ENCODE data around the gene ST3GAL3. TPM values are rescaled to one million over a fixed set of nuclear protein-coding genes. Genes with fewer than 3 reads are reported as not detected.

ST3GAL3 gene
- total RNA-seq, 1 experiment from 2014 or later: 8.3 TPM

DNA sequence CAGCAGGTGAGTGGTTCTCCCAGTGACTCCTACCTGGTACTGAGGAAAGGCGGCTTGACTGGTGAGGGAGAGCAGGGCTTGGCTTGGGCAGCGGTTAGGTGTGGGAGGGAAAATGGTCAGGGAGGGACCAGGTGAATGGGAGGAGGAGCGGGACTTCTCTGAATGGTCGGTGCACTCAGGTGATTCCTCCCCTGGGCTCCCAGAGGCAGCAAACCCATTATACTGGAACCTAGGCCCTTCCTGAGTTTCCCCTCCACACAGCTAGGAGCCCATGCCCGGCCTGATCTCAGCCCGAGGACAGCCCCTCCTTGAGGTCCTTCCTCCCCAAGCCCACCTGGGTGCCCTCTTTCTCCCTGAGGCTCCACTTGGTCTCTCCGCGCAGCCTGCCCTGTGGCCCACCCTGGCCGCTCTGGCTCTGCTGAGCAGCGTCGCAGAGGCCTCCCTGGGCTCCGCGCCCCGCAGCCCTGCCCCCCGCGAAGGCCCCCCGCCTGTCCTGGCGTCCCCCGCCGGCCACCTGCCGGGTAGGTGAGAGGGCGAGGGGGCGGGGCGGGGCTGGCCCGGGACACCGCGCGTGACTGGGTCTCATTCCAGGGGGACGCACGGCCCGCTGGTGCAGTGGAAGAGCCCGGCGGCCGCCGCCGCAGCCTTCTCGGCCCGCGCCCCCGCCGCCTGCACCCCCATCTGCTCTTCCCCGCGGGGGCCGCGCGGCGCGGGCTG is 228.5 kb downstream of the ST3GAL3 start:
- no peak overlapping the region for H2AFZ ChIP-seq (ENCODE audit: low read length)
- H3K27me3 ChIP-seq (ENCODE audit: insufficient read depth, low read length): no peaks in the 10 kb centered on the region
- H3K4ac ChIP-seq (ENCODE audit: low read depth, low read length): no peak overlapping the region
- H3T11ph ChIP-seq (ENCODE audit: low read length): no peak overlapping the region
- H3K18ac ChIP-seq (ENCODE audit: insufficient read length, low read depth, low read length): no peak overlapping the region
- H4K91ac ChIP-seq (ENCODE audit: insufficient read length, low read depth, low read length): no peak overlapping the region
- H4K20me1 ChIP-seq (ENCODE audit: control insufficient read depth, insufficient read depth, insufficient read length): no peaks in the 10 kb centered on the region
- H3K79me1 ChIP-seq (ENCODE audit: insufficient read depth, low read depth, low read length, poor library complexity, severe bottlenecking): no peaks in the 10 kb centered on the region
- H3K23me2 ChIP-seq (ENCODE audit: insufficient read length, low read depth, low read length, poor library complexity, severe bottlenecking): peaks cover 21% of the 10 kb centered on the region
- no peak overlapping the region for H2BK15ac ChIP-seq (ENCODE audit: low read depth, low read length)
- peak; percentile 87 for DNase-seq
- no peak overlapping the region for H3K27ac ChIP-seq (ENCODE audit: insufficient read length, low read depth, low read length)
- peak overlapping the region; percentile 62 to 69 for H3K4me3 Mint-ChIP-seq
- H2BK20ac ChIP-seq (ENCODE audit: low read depth, low read length, poor library complexity, severe bottlenecking): no peak overlapping the region
- H4K5ac ChIP-seq (ENCODE audit: insufficient read length, low read depth, low read length): no peak overlapping the region
- no peak overlapping the region for H3K56ac ChIP-seq (ENCODE audit: insufficient read length, low read depth, low read length)
- H3K9me3 Mint-ChIP-seq: no peaks in the 10 kb centered on the region
- no peak overlapping the region for H2BK5ac ChIP-seq (ENCODE audit: insufficient read length, low read length)
- H3K27ac Mint-ChIP-seq: peak overlapping the region in 1 of 3 experiments; percentile 44; a peak in 1 of 7 replicates
- peaks cover 0 to 6% (median 0%) of the 10 kb centered on the region in 3 experiments; a peak in 2 of 7 replicates for H3K36me3 Mint-ChIP-seq (ENCODE audit: insufficient read depth in 1 of 3, low read depth in 3 of 3)
- H3K27me3 Mint-ChIP-seq (ENCODE audit: low read depth): peaks cover 15% of the 10 kb centered on the region
- H2BK12ac ChIP-seq (ENCODE audit: insufficient read length, low read depth, low read length): no peak overlapping the region
- no peaks in the 10 kb centered on the region for H3K79me2 ChIP-seq (ENCODE audit: insufficient read depth, low read length)
- no peak overlapping the region; the same call in 1 of the 2 replicates for H3K14ac ChIP-seq (ENCODE audit: insufficient read depth, low read length)
- H2AK5ac ChIP-seq (ENCODE audit: insufficient read length, low read length): no peak overlapping the region
- H3K23ac ChIP-seq (ENCODE audit: insufficient read length, low read depth, low read length): no peak overlapping the region
- H3K4me2 ChIP-seq (ENCODE audit: insufficient read depth, insufficient read length, low read length): peak overlapping the region; percentile 10
- no peak overlapping the region for H3K9ac ChIP-seq (ENCODE audit: extremely low read depth, insufficient read length, low read length)
- H4K8ac ChIP-seq (replicated peaks; ENCODE audit: insufficient read length, low read depth, low read length): no peak overlapping the region
- no peak overlapping the region for H2BK120ac ChIP-seq (ENCODE audit: low read depth, low read length, poor library complexity, severe bottlenecking)
- TF ChIP-seq, protein P1, sequence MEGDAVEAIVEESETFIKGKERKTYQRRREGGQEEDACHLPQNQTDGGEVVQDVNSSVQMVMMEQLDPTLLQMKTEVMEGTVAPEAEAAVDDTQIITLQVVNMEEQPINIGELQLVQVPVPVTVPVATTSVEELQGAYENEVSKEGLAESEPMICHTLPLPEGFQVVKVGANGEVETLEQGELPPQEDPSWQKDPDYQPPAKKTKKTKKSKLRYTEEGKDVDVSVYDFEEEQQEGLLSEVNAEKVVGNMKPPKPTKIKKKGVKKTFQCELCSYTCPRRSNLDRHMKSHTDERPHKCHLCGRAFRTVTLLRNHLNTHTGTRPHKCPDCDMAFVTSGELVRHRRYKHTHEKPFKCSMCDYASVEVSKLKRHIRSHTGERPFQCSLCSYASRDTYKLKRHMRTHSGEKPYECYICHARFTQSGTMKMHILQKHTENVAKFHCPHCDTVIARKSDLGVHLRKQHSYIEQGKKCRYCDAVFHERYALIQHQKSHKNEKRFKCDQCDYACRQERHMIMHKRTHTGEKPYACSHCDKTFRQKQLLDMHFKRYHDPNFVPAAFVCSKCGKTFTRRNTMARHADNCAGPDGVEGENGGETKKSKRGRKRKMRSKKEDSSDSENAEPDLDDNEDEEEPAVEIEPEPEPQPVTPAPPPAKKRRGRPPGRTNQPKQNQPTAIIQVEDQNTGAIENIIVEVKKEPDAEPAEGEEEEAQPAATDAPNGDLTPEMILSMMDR (conservative IDR thresholded peaks at IDR 0.05): no peak
- H3K4me1 Mint-ChIP-seq: peaks cover 46 to 49% of the 10 kb centered on the region in 2 experiments
- H3K9me3 ChIP-seq (ENCODE audit: control insufficient read depth, low read depth, low read length): no peaks in the 10 kb centered on the region
- WGBS (ENCODE audit: extremely low coverage, insufficient read length, low lambda C conversion rate): no CpG with 5 or more reads among the region's 48 CpGs
- peaks cover 8% of the 10 kb centered on the region; the same call in 1 of the 2 replicates for H3K4me1 ChIP-seq (ENCODE audit: insufficient read depth, low read length)
